Measurements from ENCODE around the gene BCKDK.
"Not testable (repeated sequence)": the region's sequence is repeated elsewhere in the genome, so short reads cannot be mapped to it uniquely, and the experiment has no call there.

Gene BCKDK

GRCh38 chr16:31135535-31136286 lies 27.5 kb downstream of the BCKDK start, which contains the start of gene PRSS8:
Gene PRSS8, minus strand, starts transcription at chr16:31135727. Its CDS starts 229 bp downstream, at chr16:31135498.
- no peaks in the 10 kb centered on the region for H3K27me3 ChIP-seq (ENCODE audit: insufficient read depth, low read depth)
- no peak within 1 kb of the TSS for H3K9ac ChIP-seq
- no peak for TF ChIP-seq CTCF (conservative IDR thresholded peaks at IDR 0.05; ENCODE audit: low read depth, low read length)
- no peaks in the 10 kb centered on the region for H3K36me3 ChIP-seq (ENCODE audit: insufficient read depth)
- no peaks in the 10 kb centered on the region for H4K20me1 ChIP-seq (ENCODE audit: insufficient read depth)
- H3K4me2 ChIP-seq, result no peak within 1 kb of the TSS
- no peaks in the 10 kb centered on the region for H3K4me1 ChIP-seq (ENCODE audit: low read depth, poor library complexity, severe bottlenecking)
- H3K79me2 ChIP-seq (ENCODE audit: insufficient read depth, low read depth), result no peaks in the 10 kb centered on the region
- no peak within 1 kb of the TSS for H3K27ac ChIP-seq
- no peak within 1 kb of the TSS for H2AFZ ChIP-seq (ENCODE audit: low read depth)
- H3K4me3 ChIP-seq (IDR thresholded peaks at IDR 0.05; ENCODE audit: insufficient read depth, low read depth, low read length), result no peak within 1 kb of the TSS

GRCh38 chr16:31136287-31136662 lies 28.1 kb downstream of the BCKDK start:
- Histone ChIP-seq H3K9ac (no peak overlapping the region), H4K20me1 (ENCODE audit: insufficient read depth) (no peaks in the 10 kb centered on the region), H3K4me2 (no peak overlapping the region), H3K27ac (no peak overlapping the region), H3K27me3 (ENCODE audit: insufficient read depth, low read depth) (no peaks in the 10 kb centered on the region), H3K79me2 (ENCODE audit: insufficient read depth, low read depth) (no peaks in the 10 kb centered on the region), H2AFZ (ENCODE audit: low read depth) (no peak overlapping the region), H3K36me3 (ENCODE audit: insufficient read depth) (no peaks in the 10 kb centered on the region), H3K4me3 (IDR thresholded peaks at IDR 0.05; ENCODE audit: insufficient read depth, low read depth, low read length) (no peak overlapping the region), H3K4me1 (ENCODE audit: low read depth, poor library complexity, severe bottlenecking) (peaks cover 6% of the 10 kb centered on the region)
- no peak for TF ChIP-seq CTCF (conservative IDR thresholded peaks at IDR 0.05; ENCODE audit: low read depth, low read length)

- not testable (repeated sequence) for H4K20me1 ChIP-seq (ENCODE audit: insufficient read depth)
- H3K4me1 ChIP-seq (ENCODE audit: low read depth, poor library complexity, severe bottlenecking), result peaks cover 12% of the 10 kb centered on the region
Measured at GRCh38 chr16:31136822-31137499, 28.8 kb downstream of the BCKDK start.

GRCh38 chr16:31138621-31139578 lies 30.7 kb downstream of the BCKDK start:
- H3K79me2 ChIP-seq (ENCODE audit: insufficient read depth, low read depth), result no peaks in the 10 kb centered on the region
- no peaks in the 10 kb centered on the region for H3K36me3 ChIP-seq (ENCODE audit: insufficient read depth)
- H3K9ac ChIP-seq, result no peak overlapping the region
- H4K20me1 ChIP-seq (ENCODE audit: insufficient read depth), result no peaks in the 10 kb centered on the region
- no peak overlapping the region for H3K4me3 ChIP-seq (IDR thresholded peaks at IDR 0.05; ENCODE audit: insufficient read depth, low read depth, low read length)
- H2AFZ ChIP-seq (ENCODE audit: low read depth), result no peak overlapping the region
- peaks cover 19% of the 10 kb centered on the region for H3K4me1 ChIP-seq (ENCODE audit: low read depth, poor library complexity, severe bottlenecking)
- no peaks in the 10 kb centered on the region; the same call in 1 of the 2 replicates for H3K27me3 ChIP-seq (ENCODE audit: insufficient read depth, low read depth)
- TF ChIP-seq CTCF (conservative IDR thresholded peaks at IDR 0.05; ENCODE audit: low read depth, low read length), result no peak
- no peak overlapping the region for H3K27ac ChIP-seq
- no peak overlapping the region for H3K4me2 ChIP-seq

More at GRCh38 chr16:31136822-31137499, 28.8 kb downstream of the BCKDK start:
- H3K9ac ChIP-seq; H2AFZ ChIP-seq (ENCODE audit: low read depth); H3K27ac ChIP-seq; H3K79me2 ChIP-seq (ENCODE audit: insufficient read depth, low read depth); H3K4me3 ChIP-seq (IDR thresholded peaks at IDR 0.05; ENCODE audit: insufficient read depth, low read depth, low read length); H3K27me3 ChIP-seq (ENCODE audit: insufficient read depth, low read depth); H3K36me3 ChIP-seq (ENCODE audit: insufficient read depth); H3K4me2 ChIP-seq: not testable (repeated sequence)

GRCh38 chr16:31141071-31141469 lies 32.9 kb downstream of the BCKDK start:
- not testable (repeated sequence) for H3K4me3 ChIP-seq (IDR thresholded peaks at IDR 0.05; ENCODE audit: insufficient read depth, low read depth, low read length); H4K20me1 ChIP-seq (ENCODE audit: insufficient read depth); H3K27me3 ChIP-seq (ENCODE audit: insufficient read depth, low read depth); H3K79me2 ChIP-seq (ENCODE audit: insufficient read depth, low read depth); H3K36me3 ChIP-seq (ENCODE audit: insufficient read depth); H3K9ac ChIP-seq
- peak overlapping the region; percentile 85; the same call in 1 of the 2 replicates for H3K4me2 ChIP-seq
- peak overlapping the region; percentile 35; the same call in 1 of the 2 replicates for H3K27ac ChIP-seq
- peak overlapping the region; percentile 77; the same call in 1 of the 2 replicates for H2AFZ ChIP-seq (ENCODE audit: low read depth)
- peaks cover 19% of the 10 kb centered on the region for H3K4me1 ChIP-seq (ENCODE audit: low read depth, poor library complexity, severe bottlenecking)

All from KMS-11 (cell line).